Gastrocnemius medialis (tissue), 4 donors: ENCODE measurements around the gene PEAK3. TPM values are rescaled to one million over a fixed set of nuclear protein-coding genes. Genes with fewer than 3 reads are reported as not detected.

Source experiments
- ATAC-seq, 2 donors: fragments of 150-250 bp; one replicate each; pipeline ENCODE4 v1.9.1; 2016
- DNase-seq, 2 donors: peaks; one replicate each; pipeline ENCODE4 v3.0.0-alpha.2; 2019
- H3K27ac ChIP-seq, 4 donors: fragments of 200-600 bp; sonication (generic); 1 replicate in 1 of 4; 2 replicates in 3 of 4; pipeline ENCODE4 v1.5.1; 2016 to 2018; ENCODE audit warnings: mild to moderate bottlenecking in 2 of 4, moderate library complexity in 1 of 4
- H3K27me3 ChIP-seq, 3 donors: fragments of 200-600 bp; sonication (generic) in 2 of 3; 1 replicate in 1 of 3; 2 replicates in 2 of 3; pipeline versions ENCODE4 v1.5.1 to v1.6.0; 2016 to 2019; ENCODE audit warnings: mild to moderate bottlenecking in 1 of 3, moderate library complexity in 1 of 3
- H3K36me3 ChIP-seq, 2 donors: fragments of 200-600 bp; sonication (generic) in 1 of 2; one replicate each; pipeline ENCODE4 v1.5.1; 2017 to 2018
- H3K4me1 ChIP-seq, 2 donors: fragments of 200-600 bp; sonication (generic) in 1 of 2; one replicate each; pipeline ENCODE4 v1.5.1; 2016 to 2017; ENCODE audit warnings: mild to moderate bottlenecking in 2 of 2
- H3K4me3 ChIP-seq, 4 donors: fragments of 200-600 bp; sonication (generic) in 3 of 4; 1 replicate in 1 of 4; 2 replicates in 3 of 4; pipeline ENCODE4 v1.5.1; 2016 to 2019; ENCODE audit warnings: mild to moderate bottlenecking in 2 of 4
- H3K9me3 ChIP-seq, 3 donors: fragments of 200-600 bp; sonication (generic) in 2 of 3; 1 replicate in 1 of 3; 2 replicates in 2 of 3; pipeline ENCODE4 v1.5.1; 2016 to 2019
- CTCF ChIP-seq, 5 experiments: fragments of 450-650 bp in 3 of 5; fragments of 200-600 bp in 2 of 5; sonication (generic) in 2 of 5; IDR thresholded peaks in 4 of 5; conservative IDR thresholded peaks in 1 of 5; 1 replicate in 4 of 5; 2 replicates in 1 of 5; pipeline ENCODE4 v1.5.1; 2016 to 2019; ENCODE audit warnings: antibody characterized with exemption in 5 of 5, mild to moderate bottlenecking in 3 of 5, moderate library complexity in 3 of 5
- POLR2A ChIP-seq, 2 donors: fragments of 450-650 bp; IDR thresholded peaks; one replicate each; pipeline ENCODE4 v1.6.1; 2017; ENCODE audit warnings: antibody characterized with exemption in 2 of 2, mild to moderate bottlenecking in 2 of 2, moderate library complexity in 2 of 2
- in situ Hi-C, 4 donors: fragments of 200-750 bp; cut with MboI; loops; one replicate each; pipeline versions ENCODE4 v1.15.0 to v1.8.0; 2017; ENCODE audit warnings: low sequenced_read_pairs in 4 of 4
- intact Hi-C: fragments of 100-400 bp; cut with DNase I; formaldehyde crosslinking; loops from one replicate; pipeline ENCODE4 v1.15.1; 2023; ENCODE audit warnings: low total_unique reads
- total RNA-seq, 4 donors: library from RNA; depleted of rRNA; stranded (reverse); fragments of >200 nt; gene quantifications; one replicate each; pipeline versions ENCODE4 v1.1.0 to v1.2.3, GENCODE V29; 2016

Gene PEAK3
- total RNA-seq, 4 donors from 2014 or later = 0.11 TPM; not detected in 3

GRCh38 chr19:2270423-2271233, 11.3 kb downstream of the PEAK3 start:
- ATAC-seq = peak; percentile 53 to 56
- peaks cover 0 to 19% of the 10 kb centered on the region in 2 donors for H3K36me3 ChIP-seq
- peak overlapping the region; percentile 99 to 100 (median 100) for H3K27ac ChIP-seq
- peak; percentile 87 to 90 for TF ChIP-seq POLR2A (IDR thresholded peaks at IDR 0.05)
- no peak for TF ChIP-seq CTCF (IDR thresholded peaks at IDR 0.05 in 4 of 5, conservative IDR thresholded peaks at IDR 0.05 in 1 of 5)
- in situ Hi-C loops = no loop called here
- peak; percentile 80 to 90 for DNase-seq
- intact Hi-C loops = loop anchor here (2.0 to 5.0 kb wide), 3 partner anchors 57 to 122 kb away; partner anchors contain the start of genes LSM7 and SPPL2B
- H3K27me3 ChIP-seq = no peaks in the 10 kb centered on the region
- H3K4me3 ChIP-seq = peak overlapping the region; percentile 88 to 100 (median 98)
- H3K4me1 ChIP-seq = peaks cover 43 to 50% of the 10 kb centered on the region in 2 donors
- no peaks in the 10 kb centered on the region for H3K9me3 ChIP-seq

- H3K9me3 ChIP-seq = no peaks in the 10 kb centered on the region
- no peak for ATAC-seq
- no peak for DNase-seq
- H3K27ac ChIP-seq = peak overlapping the region; percentile 99 to 100 (median 100)
- H3K36me3 ChIP-seq = peaks cover 0 to 19% of the 10 kb centered on the region in 2 donors
- H3K4me3 ChIP-seq = peak overlapping the region; percentile 88 to 100 (median 98)
- TF ChIP-seq CTCF (IDR thresholded peaks at IDR 0.05 in 4 of 5, conservative IDR thresholded peaks at IDR 0.05 in 1 of 5) (no peak), POLR2A (IDR thresholded peaks at IDR 0.05) (no peak)
- intact Hi-C loops (loop anchor here (2.0 to 5.0 kb wide), 3 partner anchors 57 to 122 kb away; partner anchors contain the start of genes LSM7 and SPPL2B), in situ Hi-C loops (no loop called here)
- no peaks in the 10 kb centered on the region for H3K27me3 ChIP-seq
- peaks cover 38 to 45% of the 10 kb centered on the region in 2 donors for H3K4me1 ChIP-seq
These were observed 11.9 kb downstream of the PEAK3 start for GRCh38 chr19:2270157-2270422.

GRCh38 chr19:2269244-2270156, 12.5 kb downstream of the PEAK3 start:
- peak overlapping the region; percentile 88 to 100 (median 98) for H3K4me3 ChIP-seq
- ATAC-seq (peak; percentile 82 to 89), DNase-seq (peak; percentile 97 to 99)
- in situ Hi-C loops = no loop called here
- TF ChIP-seq POLR2A (IDR thresholded peaks at IDR 0.05) = peak; percentile 100
- TF ChIP-seq CTCF (IDR thresholded peaks at IDR 0.05 in 4 of 5, conservative IDR thresholded peaks at IDR 0.05 in 1 of 5) = peak in 4 of 5 experiments; percentile 26 to 66 (median 52)
- peaks cover 0 to 19% of the 10 kb centered on the region in 2 donors for H3K36me3 ChIP-seq
- H3K9me3 ChIP-seq = no peaks in the 10 kb centered on the region
- no peaks in the 10 kb centered on the region for H3K27me3 ChIP-seq
- peaks cover 35 to 41% of the 10 kb centered on the region in 2 donors for H3K4me1 ChIP-seq
- H3K27ac ChIP-seq = peak overlapping the region; percentile 99 to 100 (median 100)
- intact Hi-C loops = loop anchor here (1.0 to 5.0 kb wide), 6 partner anchors 13 to 173 kb away; partner anchors contain the start of genes AP3D1, IZUMO4, JSRP1 and LSM7

GRCh38 chr19:2268861-2269243, 13.1 kb downstream of the PEAK3 start:
- in situ Hi-C loops = no loop called here
- H3K36me3 ChIP-seq = peaks cover 0 to 19% of the 10 kb centered on the region in 2 donors
- H3K4me1 ChIP-seq = peaks cover 35 to 37% of the 10 kb centered on the region in 2 donors
- H3K9me3 ChIP-seq = no peaks in the 10 kb centered on the region
- intact Hi-C loops = loop anchor here (1.0 to 2.0 kb wide), 3 partner anchors 13 to 172 kb away; partner anchors contain the start of genes AP3D1, IZUMO4, JSRP1 and MOB3A
- H3K4me3 ChIP-seq = peak overlapping the region; percentile 67 to 100 (median 82)
- no peak for ATAC-seq
- no peak for TF ChIP-seq POLR2A (IDR thresholded peaks at IDR 0.05)
- TF ChIP-seq CTCF (IDR thresholded peaks at IDR 0.05 in 4 of 5, conservative IDR thresholded peaks at IDR 0.05 in 1 of 5) = no peak
- peak overlapping the region; percentile 72 to 100 (median 94) for H3K27ac ChIP-seq
- H3K27me3 ChIP-seq = no peaks in the 10 kb centered on the region
- no peak for DNase-seq
